ENCODE measurements around the gene ING2. TPM values are rescaled to one million over a fixed set of nuclear protein-coding genes. Genes with fewer than 3 reads are reported as not detected.

The ING2 gene
- total and polyA plus RNA-seq, 2 of the 8 experiments (the other 6 are each of a cell fraction or from before 2014, with no cell fraction given), result 5.1 to 16.1 TPM

- TF ChIP-seq CTCF (IDR thresholded peaks at IDR 0.05; ENCODE audit: control extremely low read depth in 1 of 3, insufficient read depth in 1 of 3, low read depth in 1 of 3, low read length in 3 of 3), result no peak
- no peak for TF ChIP-seq ATF2 (IDR thresholded peaks at IDR 0.05; ENCODE audit: low read length)
- TF ChIP-seq RAD21 (IDR thresholded peaks at IDR 0.05 in 1 of 2, conservative IDR thresholded peaks at IDR 0.05 in 1 of 2; ENCODE audit: low read depth in 2 of 2, low read length in 2 of 2), result no peak
- no peak for TF ChIP-seq BRCA1 (IDR thresholded peaks at IDR 0.05; ENCODE audit: low read depth, low read length)
- TF ChIP-seq BCL11A (IDR thresholded peaks at IDR 0.05; ENCODE audit: low read depth in 2 of 2, low read length in 2 of 2), result no peak
- TF ChIP-seq RXRA (IDR thresholded peaks at IDR 0.05; ENCODE audit: insufficient read depth, low read depth, low read length), result no peak
Measured at GRCh38 chr4:183550345-183551093, 45.7 kb downstream of the ING2 start (continued).

Measured in H1 (cell line).